NCI-H146 (cell line): ENCODE results near the gene KRTAP1-4.

Experiments
- DNase-seq: peaks from one replicate; lab custom pipeline; 2025; lab: John Stamatoyannopoulos, UW

KRTAP1-4 gene

GRCh38 chr17:41046735-41047465 is 16.9 kb upstream of the KRTAP1-4 start, which contains the start of gene KRTAP2-1:
Gene KRTAP2-1, minus strand, starts transcription at chr17:41047316. Its CDS starts 49 bp downstream, at chr17:41047267.
- DNase-seq: peak; percentile 47

- no peak for DNase-seq
These were observed 13.0 kb upstream of the KRTAP1-4 start for GRCh38 chr17:41042953-41043352.

GRCh38 chr17:41040783-41041571 is 11.0 kb upstream of the KRTAP1-4 start, which contains the start of gene KRTAP1-1:
Gene KRTAP1-1, minus strand, starts transcription at chr17:41041450. Its CDS starts 53 bp downstream, at chr17:41041397.
- peak; percentile 60 for DNase-seq

GRCh38 chr17:41037853-41038350 is 7.9 kb upstream of the KRTAP1-4 start:
- DNase-seq: no peak

GRCh38 chr17:41034346-41034935 is 4.4 kb upstream of the KRTAP1-4 start, which contains the start of gene KRTAP1-3:
Gene KRTAP1-3, minus strand, starts transcription at chr17:41034874. Its CDS starts 53 bp downstream, at chr17:41034821.
- peak; percentile 91 for DNase-seq

GRCh38 chr17:41026715-41027471 is 3.1 kb downstream of the KRTAP1-4 start, which contains the start of gene KRTAP1-5:
Gene KRTAP1-5, minus strand, starts transcription at chr17:41027208. Its CDS starts 53 bp downstream, at chr17:41027155.
- DNase-seq: peak; percentile 12

GRCh38 chr17:41024697-41025096 is 5.3 kb downstream of the KRTAP1-4 start:
- DNase-seq: no peak

GRCh38 chr17:41020336-41020735 is 9.7 kb downstream of the KRTAP1-4 start:
- DNase-seq: peak; percentile 86

- no peak for DNase-seq
These were observed 10.6 kb downstream of the KRTAP1-4 start for GRCh38 chr17:41019415-41019814.

- DNase-seq: no peak
These were observed 11.5 kb downstream of the KRTAP1-4 start for GRCh38 chr17:41018541-41018940.

- no peak for DNase-seq
These were observed 13.3 kb downstream of the KRTAP1-4 start for GRCh38 chr17:41016578-41017215.

GRCh38 chr17:41015454-41015853 is 14.5 kb downstream of the KRTAP1-4 start:
- no peak for DNase-seq

- DNase-seq: peak; percentile 25
These were observed 16.4 kb downstream of the KRTAP1-4 start for GRCh38 chr17:41013606-41014005.

GRCh38 chr17:41013181-41013580 is 16.8 kb downstream of the KRTAP1-4 start:
- no peak for DNase-seq

GRCh38 chr17:41012326-41013120 is 17.5 kb downstream of the KRTAP1-4 start:
- DNase-seq: peak; percentile 17

- no peak for DNase-seq
These were observed 19.6 kb downstream of the KRTAP1-4 start for GRCh38 chr17:41010441-41010840.

- no peak for DNase-seq
These were observed 20.1 kb downstream of the KRTAP1-4 start for GRCh38 chr17:41009936-41010335.

GRCh38 chr17:41009301-41009760 is 20.7 kb downstream of the KRTAP1-4 start:
- peak; percentile 45 for DNase-seq

GRCh38 chr17:41008811-41009210 is 21.2 kb downstream of the KRTAP1-4 start, which contains the start of gene KRTAP3-1:
Gene KRTAP3-1, minus strand, starts transcription at chr17:41009128. Its CDS starts 54 bp downstream, at chr17:41009074.
- DNase-seq: peak; percentile 73

GRCh38 chr17:41004397-41004796 is 25.6 kb downstream of the KRTAP1-4 start:
- peak; percentile 57 for DNase-seq
